Cardiac fibroblast (primary cell): ENCODE data around the gene PTPRD.

ENCODE experiments used
- DNase-seq, 2 donors: peaks; one replicate each; pipeline versions ENCODE4 v3.0.0 to v3.0.0-alpha.2; 2010; ENCODE audit warnings: low read depth in 2 of 2
- H3K4me3 ChIP-seq, 2 donors: replicated peaks in 1 of 2; 1 replicate in 1 of 2; 2 replicates in 1 of 2; pipeline ENCODE4 v1.5.1; 2011; ENCODE audit warnings: low read depth in 2 of 2, low read length in 2 of 2, mild to moderate bottlenecking in 2 of 2, moderate library complexity in 1 of 2
- CTCF ChIP-seq: IDR thresholded peaks from one replicate; pipeline ENCODE4 v1.5.1; 2011; ENCODE audit warnings: low read depth, mild to moderate bottlenecking, low read length, inconsistent platforms

PTPRD gene

GRCh38 chr9:8858596-8859161, 1754.1 kb downstream of the PTPRD start:
- no peak for DNase-seq
- H3K4me3 ChIP-seq, result peak overlapping the region in 1 of 2 donors; percentile 57
- TF ChIP-seq CTCF, result no peak

- DNase-seq, result peak; percentile 34 to 38
- peak overlapping the region; percentile 47 to 57 for H3K4me3 ChIP-seq
- TF ChIP-seq CTCF, result no peak
These were observed 1754.7 kb downstream of the PTPRD start for GRCh38 chr9:8857926-8858595.

GRCh38 chr9:8857068-8857925, 1755.5 kb downstream of the PTPRD start:
- TF ChIP-seq CTCF, result no peak
- peak overlapping the region; percentile 47 to 57 for H3K4me3 ChIP-seq
- peak in 1 of 2 donors; percentile 6 for DNase-seq

GRCh38 chr9:8856396-8857067, 1756.3 kb downstream of the PTPRD start:
- no peak for DNase-seq
- no peak for TF ChIP-seq CTCF
- peak overlapping the region in 1 of 2 donors; percentile 57 for H3K4me3 ChIP-seq

GRCh38 chr9:8855046-8855445, 1757.8 kb downstream of the PTPRD start:
- TF ChIP-seq CTCF, result peak; percentile 50
- peak; percentile 16 to 41 for DNase-seq
- H3K4me3 ChIP-seq, result no peak overlapping the region

GRCh38 chr9:8852301-8852864, 1760.4 kb downstream of the PTPRD start:
- TF ChIP-seq CTCF, result no peak
- no peak for DNase-seq
- H3K4me3 ChIP-seq, result no peak overlapping the region
